H7 (cell line): Measurements from ENCODE around the gene MDP1. TPM values are rescaled to one million over a fixed set of nuclear protein-coding genes. Genes with fewer than 3 reads are reported as not detected.

Source experiments
- DNase-seq: peaks from one replicate; pipeline ENCODE4 v3.0.0; 2012
- H3K27me3 ChIP-seq: 2 replicates; pipeline ENCODE4 v1.6.0; 2011; ENCODE audit warnings: mild to moderate bottlenecking, low read length; ENCODE audit not compliant: control insufficient read depth, insufficient read depth
- H3K36me3 ChIP-seq: replicated peaks from 2 replicates; pipeline ENCODE4 v1.5.1; 2011; ENCODE audit warnings: low read length; ENCODE audit not compliant: control insufficient read depth, insufficient read depth
- H3K4me3 ChIP-seq: 2 replicates; pipeline ENCODE4 v1.5.1; 2011; ENCODE audit warnings: low read depth, mild to moderate bottlenecking, control low read depth, low read length, moderate library complexity; ENCODE audit not compliant: insufficient read depth
- total RNA-seq: library from RNA; depleted of rRNA; stranded (reverse); fragments of >200 nt; shearing (Covaris generic); gene quantifications from 2 replicates; pipeline ENCODE4 v1.2.3, GENCODE V29; 2014

MDP1 gene
- total RNA-seq, 1 experiment from 2014 or later, result 23.6 TPM

- Histone ChIP-seq H3K36me3 (peaks cover 30% of the 10 kb centered on the region), H3K4me3 (no peak overlapping the region), H3K27me3 (no peaks in the 10 kb centered on the region)
- DNase-seq, result no peak
Measured at GRCh38 chr14:24189059-24189375, 26.8 kb downstream of the MDP1 start.

GRCh38 chr14:24188251-24189058 lies 27.4 kb downstream of the MDP1 start, which contains the start of gene IPO4:
Gene IPO4, minus strand, starts transcription at chr14:24188816. Its CDS starts 29 bp downstream, at chr14:24188787.
- peak; percentile 99 for DNase-seq
- no peaks in the 10 kb centered on the region for H3K27me3 ChIP-seq
- peaks cover 31% of the 10 kb centered on the region for H3K36me3 ChIP-seq
- H3K4me3 ChIP-seq, result peak within 1 kb of the TSS; percentile 88

- no peak overlapping the region for H3K4me3 ChIP-seq
- no peak for DNase-seq
- H3K27me3 ChIP-seq, result no peaks in the 10 kb centered on the region
- peaks cover 32% of the 10 kb centered on the region for H3K36me3 ChIP-seq
Measured at GRCh38 chr14:24187539-24187915, 28.3 kb downstream of the MDP1 start.

GRCh38 chr14:24186831-24187538 lies 28.9 kb downstream of the MDP1 start:
- H3K36me3 ChIP-seq, result peaks cover 34% of the 10 kb centered on the region
- DNase-seq, result no peak
- H3K27me3 ChIP-seq, result no peaks in the 10 kb centered on the region
- no peak overlapping the region for H3K4me3 ChIP-seq

- Histone ChIP-seq H3K4me3 (no peak overlapping the region), H3K27me3 (no peaks in the 10 kb centered on the region), H3K36me3 (peaks cover 43% of the 10 kb centered on the region)
- DNase-seq, result no peak
Measured at GRCh38 chr14:24185741-24186140, 30.1 kb downstream of the MDP1 start.

GRCh38 chr14:24185026-24185425 lies 30.8 kb downstream of the MDP1 start:
- DNase-seq, result no peak
- peaks cover 46% of the 10 kb centered on the region for H3K36me3 ChIP-seq
- H3K27me3 ChIP-seq, result no peaks in the 10 kb centered on the region
- H3K4me3 ChIP-seq, result no peak overlapping the region

- no peak for DNase-seq
Measured at GRCh38 chr14:24184104-24184970, 31.5 kb downstream of the MDP1 start.

GRCh38 chr14:24183014-24183481 lies 32.8 kb downstream of the MDP1 start:
- Histone ChIP-seq H3K27me3 (no peaks in the 10 kb centered on the region), H3K36me3 (peaks cover 55% of the 10 kb centered on the region), H3K4me3 (no peak overlapping the region)
- no peak for DNase-seq

More at GRCh38 chr14:24184104-24184970, 31.5 kb downstream of the MDP1 start:
- Histone ChIP-seq H3K36me3 (peaks cover 49% of the 10 kb centered on the region), H3K4me3 (no peak overlapping the region), H3K27me3 (no peaks in the 10 kb centered on the region)

GRCh38 chr14:24182110-24182882 lies 33.6 kb downstream of the MDP1 start:
- Histone ChIP-seq H3K27me3 (no peaks in the 10 kb centered on the region), H3K4me3 (no peak overlapping the region), H3K36me3 (peaks cover 55% of the 10 kb centered on the region)
- DNase-seq, result no peak

GRCh38 chr14:24181371-24182077 lies 34.3 kb downstream of the MDP1 start:
- no peak overlapping the region for H3K4me3 ChIP-seq
- H3K27me3 ChIP-seq, result no peaks in the 10 kb centered on the region
- peaks cover 51% of the 10 kb centered on the region for H3K36me3 ChIP-seq
- no peak for DNase-seq

GRCh38 chr14:24179961-24180796 lies 35.7 kb downstream of the MDP1 start:
- no peak for DNase-seq
- H3K36me3 ChIP-seq, result peaks cover 39% of the 10 kb centered on the region
- H3K4me3 ChIP-seq, result no peak overlapping the region
- H3K27me3 ChIP-seq, result no peaks in the 10 kb centered on the region

GRCh38 chr14:24179294-24179960 lies 36.4 kb downstream of the MDP1 start:
- no peak overlapping the region for H3K4me3 ChIP-seq
- H3K27me3 ChIP-seq, result no peaks in the 10 kb centered on the region
- H3K36me3 ChIP-seq, result peaks cover 31% of the 10 kb centered on the region
- DNase-seq, result no peak
